Spleen (tissue), 11 donors: ENCODE results near the gene LSAMP. TPM values are rescaled to one million over a fixed set of nuclear protein-coding genes. Genes with fewer than 3 reads are reported as not detected.

Experiments used
- DNase-seq: peaks from one replicate; pipeline ENCODE4 v3.0.0-alpha.2; 2020
- H3K27ac ChIP-seq, 8 donors: fragments of 200-600 bp; sonication (generic) in 7 of 8; 1 replicate in 4 of 8; 2 replicates in 4 of 8; pipeline versions ENCODE4 v1.5.0 to v1.8.0; 2016 to 2021; ENCODE audit warnings: inconsistent platforms in 4 of 8, mild to moderate bottlenecking in 4 of 8, moderate library complexity in 1 of 8
- H3K27me3 ChIP-seq, 7 donors: fragments of 200-600 bp; sonication (generic) in 6 of 7; replicated peaks in 1 of 7; 1 replicate in 4 of 7; 2 replicates in 3 of 7; pipeline versions ENCODE4 v1.5.0 to v1.8.0; 2016 to 2021; ENCODE audit warnings: inconsistent platforms in 3 of 7, mild to moderate bottlenecking in 1 of 7
- H3K36me3 ChIP-seq, 6 donors: fragments of 200-600 bp; sonication (generic) in 5 of 6; 1 replicate in 4 of 6; 2 replicates in 2 of 6; pipeline versions ENCODE4 v1.5.0 to v1.8.0; 2016 to 2021; ENCODE audit warnings: inconsistent platforms in 2 of 6
- H3K4me1 ChIP-seq, 6 donors: fragments of 200-600 bp; sonication (generic) in 5 of 6; 1 replicate in 3 of 6; 2 replicates in 3 of 6; pipeline versions ENCODE4 v1.5.0 to v1.8.0; 2016 to 2021; ENCODE audit warnings: inconsistent platforms in 3 of 6
- H3K4me3 ChIP-seq, 8 donors: fragments of 200-600 bp; sonication (generic) in 7 of 8; 1 replicate in 4 of 8; 2 replicates in 4 of 8; pipeline versions ENCODE4 v1.5.0 to v1.8.0; 2016 to 2021; ENCODE audit warnings: inconsistent platforms in 4 of 8, mild to moderate bottlenecking in 4 of 8, moderate library complexity in 2 of 8
- H3K9me3 ChIP-seq, 8 donors: fragments of 200-600 bp; sonication (generic) in 7 of 8; 1 replicate in 4 of 8; 2 replicates in 4 of 8; pipeline versions ENCODE4 v1.5.0 to v1.8.0; 2016 to 2021; ENCODE audit warnings: inconsistent platforms in 4 of 8
- CTCF ChIP-seq, 11 experiments: fragments of 200-600 bp in 7 of 11; fragments of 450-650 bp in 4 of 11; sonication (generic) in 4 of 11; IDR thresholded peaks in 8 of 11; conservative IDR thresholded peaks in 3 of 11; 1 replicate in 7 of 11; 2 replicates in 4 of 11; pipeline versions ENCODE4 v1.4.0 to v1.8.0; 2016 to 2021; ENCODE audit warnings: antibody characterized with exemption in 11 of 11, inconsistent platforms in 4 of 11, mild to moderate bottlenecking in 1 of 11
- POLR2A ChIP-seq, 3 donors: fragments of 450-650 bp; IDR thresholded peaks; one replicate each; pipeline ENCODE4 v1.5.1; 2017; ENCODE audit warnings: antibody characterized with exemption in 3 of 3, mild to moderate bottlenecking in 1 of 3
- POLR2AphosphoS5 ChIP-seq, 3 donors: sonication (generic); formaldehyde crosslinking; IDR thresholded peaks; one replicate each; pipeline ENCODE4 v1.5.1; 2017; ENCODE audit warnings: antibody characterized with exemption in 3 of 3
- WGBS, 5 donors: extraction: QIAGEN DNeasy Blood & Tissue Kit in 3 of 5; methylation state at CpG; one replicate each; pipeline versions ENCODE4 v1.1.5 to v1.1.7; 2013 to 2018; 5-methylcytosine and 5-hydroxymethylcytosine counted together
- intact Hi-C: fragments of 100-400 bp; cut with DNase I; formaldehyde crosslinking; loops from one replicate; pipeline ENCODE4 v1.15.0; 2023; ENCODE audit warnings: low total_unique reads
- polyA plus RNA-seq, 3 donors: library from polyadenylated mRNA; stranded (reverse); fragments of 200-250 nt; gene quantifications; one replicate each; pipeline ENCODE4 v1.2.1, GENCODE V29; 2013
- total RNA-seq, 7 donors: library from RNA; depleted of rRNA in 3 of 7; stranded (reverse); fragments of >200 nt in 3 of 7; fragmentation: NEBNext Ultra II Directional in 4 of 7; extraction: Animal tissue kit (Norgen Biotek cat#: 25700) in 4 of 7; gene quantifications; one replicate each; pipeline versions ENCODE4 v1.1.0 to v1.2.1, GENCODE V29; 2016 to 2021
- donor health status: healthy with polysubstance abuse.
- donor health status: DM: no; HTN: no; CAD: no; lungs with moderate emphysema.
- donor health status: DM: no; HTN: no; CAD: no.
- donor health status: Bipolar disorder and iron deficiency.
- donor health status: healthy.
- donor health status: DM: no; HTN: no; CAD: no.
- donor health status: DM: yes; HTN: yes; CAD: no.

The LSAMP gene
- total and polyA plus RNA-seq, 10 donors, result 0.45 to 6.8 (median 1.3) TPM

GRCh38 chr3:116413319-116413718, 32.0 kb downstream of the LSAMP start:
- intact Hi-C loops, result no loop called here
- WGBS, 5 donors, result 70 to 86% (median 75%) methylated on average over 2 of the region's 2 CpGs
- TF ChIP-seq POLR2A (IDR thresholded peaks at IDR 0.05), result no peak
- Histone ChIP-seq H3K4me3 (no peak overlapping the region), H3K4me1 (no peaks in the 10 kb centered on the region), H3K27me3 (no peaks in the 10 kb centered on the region), H3K9me3 (peaks cover 0 to 7% (median 0%) of the 10 kb centered on the region in 8 donors), H3K27ac (no peak overlapping the region), H3K36me3 (no peaks in the 10 kb centered on the region)
- DNase-seq, result no peak

GRCh38 chr3:116408473-116408872, 36.8 kb downstream of the LSAMP start:
- Histone ChIP-seq H3K4me1 (no peaks in the 10 kb centered on the region), H3K27ac (no peak overlapping the region), H3K36me3 (no peaks in the 10 kb centered on the region), H3K4me3 (no peak overlapping the region), H3K27me3 (no peaks in the 10 kb centered on the region), H3K9me3 (peaks cover 0 to 7% (median 0%) of the 10 kb centered on the region in 8 donors)
- WGBS, 5 donors, result 80 to 91% (median 85%) methylated on average over 2 of the region's 2 CpGs
- TF ChIP-seq CTCF (IDR thresholded peaks at IDR 0.05 in 8 of 11, conservative IDR thresholded peaks at IDR 0.05 in 3 of 11), result no peak
- TF ChIP-seq POLR2AphosphoS5 (IDR thresholded peaks at IDR 0.05), result no peak
- TF ChIP-seq POLR2A (IDR thresholded peaks at IDR 0.05), result no peak
- no peak for DNase-seq
- intact Hi-C loops, result no loop called here

- intact Hi-C loops, result no loop called here
- Histone ChIP-seq H3K4me3 (no peak overlapping the region), H3K36me3 (no peaks in the 10 kb centered on the region), H3K9me3 (peaks cover 0 to 4% (median 0%) of the 10 kb centered on the region in 8 donors), H3K27me3 (no peaks in the 10 kb centered on the region), H3K4me1 (no peaks in the 10 kb centered on the region), H3K27ac (no peak overlapping the region)
- TF ChIP-seq CTCF (IDR thresholded peaks at IDR 0.05 in 8 of 11, conservative IDR thresholded peaks at IDR 0.05 in 3 of 11) (no peak), POLR2AphosphoS5 (IDR thresholded peaks at IDR 0.05) (no peak), POLR2A (IDR thresholded peaks at IDR 0.05) (no peak)
- WGBS, 5 donors, result 77 to 94% (median 87%) methylated on average over 2 of the region's 2 CpGs
- no peak for DNase-seq
These were observed 40.1 kb downstream of the LSAMP start for GRCh38 chr3:116405231-116405630.

GRCh38 chr3:116399701-116400226, 45.5 kb downstream of the LSAMP start:
- DNase-seq, result no peak
- Histone ChIP-seq H3K27me3 (no peaks in the 10 kb centered on the region), H3K36me3 (no peaks in the 10 kb centered on the region), H3K9me3 (no peaks in the 10 kb centered on the region), H3K4me1 (no peaks in the 10 kb centered on the region), H3K4me3 (no peak overlapping the region), H3K27ac (no peak overlapping the region)
- TF ChIP-seq CTCF (IDR thresholded peaks at IDR 0.05 in 8 of 11, conservative IDR thresholded peaks at IDR 0.05 in 3 of 11), result no peak
- TF ChIP-seq POLR2AphosphoS5 (IDR thresholded peaks at IDR 0.05), result no peak
- TF ChIP-seq POLR2A (IDR thresholded peaks at IDR 0.05), result no peak
- 69 to 89% (median 78%) methylated on average over 2 of the region's 2 CpGs for WGBS, 5 donors
- intact Hi-C loops, result no loop called here

GRCh38 chr3:116394365-116394764, 50.9 kb downstream of the LSAMP start:
- no peaks in the 10 kb centered on the region for H3K27me3 ChIP-seq
- DNase-seq, result no peak
- no peak overlapping the region for H3K4me3 ChIP-seq
- no peak overlapping the region for H3K27ac ChIP-seq
- H3K4me1 ChIP-seq, result no peaks in the 10 kb centered on the region
- TF ChIP-seq POLR2A (IDR thresholded peaks at IDR 0.05) (no peak), POLR2AphosphoS5 (IDR thresholded peaks at IDR 0.05) (no peak)
- intact Hi-C loops, result no loop called here
- H3K36me3 ChIP-seq, result no peaks in the 10 kb centered on the region
- H3K9me3 ChIP-seq, result peaks cover 0 to 28% (median 8%) of the 10 kb centered on the region in 8 donors
- 67 to 82% (median 75%) methylated on average over 4 of the region's 4 CpGs for WGBS, 5 donors
